Measurements from ENCODE around the gene SCARB1. TPM values are rescaled to one million over a fixed set of nuclear protein-coding genes. Genes with fewer than 3 reads are reported as not detected.

SCARB1 gene
- total RNA-seq, 1 donor, result 11.3 TPM

DNA sequence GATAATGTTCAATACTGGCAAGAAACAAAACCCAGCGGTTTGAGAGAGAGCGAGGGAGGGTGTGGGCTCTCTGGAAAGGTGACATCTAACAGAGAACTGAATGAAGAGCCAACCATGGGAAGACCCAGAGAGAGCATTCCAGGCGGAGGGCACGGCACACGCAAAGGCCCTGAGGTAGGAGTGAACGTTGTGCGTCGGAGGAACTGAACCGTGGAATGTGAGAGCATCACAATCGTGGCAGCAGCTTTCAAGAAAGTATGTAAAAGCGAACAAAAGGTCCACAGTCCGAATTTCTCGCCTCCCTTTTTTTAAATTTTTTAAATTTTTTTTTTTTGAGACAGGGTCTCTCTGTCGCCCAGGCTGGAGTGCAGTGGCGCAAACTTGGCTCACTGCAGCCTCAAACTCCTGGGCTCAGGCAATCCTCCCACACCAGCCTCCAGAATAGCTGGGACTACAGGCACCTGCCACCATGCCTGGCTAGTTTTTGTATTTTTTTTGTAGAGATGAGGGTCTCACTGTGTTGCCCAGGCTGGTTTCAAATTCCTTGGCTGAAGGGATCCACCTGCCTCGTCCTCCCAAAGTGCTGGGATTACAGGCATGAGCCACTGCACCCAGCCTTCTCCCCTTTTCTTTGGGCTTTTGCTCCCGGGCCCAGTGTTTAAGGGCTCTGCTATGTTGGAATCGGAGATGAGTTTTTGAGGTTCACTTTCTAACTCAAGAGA lies 15.3 kb upstream of the SCARB1 start:
- no peak overlapping the region for H3K4me3 ChIP-seq (ENCODE audit: low read depth, low read length)
- no peak for DNase-seq (ENCODE audit: low read depth)
- TF ChIP-seq CTCF (IDR thresholded peaks at IDR 0.05; ENCODE audit: insufficient read depth, low read length), result no peak

DNA sequence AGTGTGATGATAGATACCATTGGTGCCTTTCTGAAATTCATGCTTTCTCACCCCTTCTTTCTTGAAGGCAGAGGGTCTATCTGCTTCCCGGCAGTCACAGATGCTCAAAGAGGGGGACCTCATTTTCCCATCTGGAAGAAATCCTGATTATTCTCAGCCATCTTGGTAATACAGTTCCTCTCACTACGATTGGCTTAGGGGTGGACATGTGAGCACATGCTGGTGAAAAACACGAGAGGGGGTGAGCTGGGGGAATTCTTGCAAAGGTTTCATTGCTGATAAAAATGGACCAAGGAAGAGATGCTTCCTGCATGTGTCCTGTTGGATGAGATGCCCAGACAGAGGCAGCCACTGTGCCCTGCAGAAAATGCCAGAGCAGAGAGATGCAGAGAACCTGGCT lies 13.8 kb upstream of the SCARB1 start:
- H3K4me3 ChIP-seq (ENCODE audit: low read depth, low read length), result no peak overlapping the region
- DNase-seq (ENCODE audit: low read depth), result no peak
- TF ChIP-seq CTCF (IDR thresholded peaks at IDR 0.05; ENCODE audit: insufficient read depth, low read length), result no peak

GRCh38 chr12:124876171-124876570 lies 12.5 kb upstream of the SCARB1 start:
- H3K4me3 ChIP-seq (ENCODE audit: low read depth, low read length), result no peak overlapping the region
- DNase-seq (ENCODE audit: low read depth), result no peak
- no peak for TF ChIP-seq CTCF (IDR thresholded peaks at IDR 0.05; ENCODE audit: insufficient read depth, low read length)

GRCh38 chr12:124875803-124876132 lies 12.1 kb upstream of the SCARB1 start:
- H3K4me3 ChIP-seq (ENCODE audit: low read depth, low read length), result no peak overlapping the region
- DNase-seq (ENCODE audit: low read depth), result no peak
- TF ChIP-seq CTCF (IDR thresholded peaks at IDR 0.05; ENCODE audit: insufficient read depth, low read length), result no peak

DNA sequence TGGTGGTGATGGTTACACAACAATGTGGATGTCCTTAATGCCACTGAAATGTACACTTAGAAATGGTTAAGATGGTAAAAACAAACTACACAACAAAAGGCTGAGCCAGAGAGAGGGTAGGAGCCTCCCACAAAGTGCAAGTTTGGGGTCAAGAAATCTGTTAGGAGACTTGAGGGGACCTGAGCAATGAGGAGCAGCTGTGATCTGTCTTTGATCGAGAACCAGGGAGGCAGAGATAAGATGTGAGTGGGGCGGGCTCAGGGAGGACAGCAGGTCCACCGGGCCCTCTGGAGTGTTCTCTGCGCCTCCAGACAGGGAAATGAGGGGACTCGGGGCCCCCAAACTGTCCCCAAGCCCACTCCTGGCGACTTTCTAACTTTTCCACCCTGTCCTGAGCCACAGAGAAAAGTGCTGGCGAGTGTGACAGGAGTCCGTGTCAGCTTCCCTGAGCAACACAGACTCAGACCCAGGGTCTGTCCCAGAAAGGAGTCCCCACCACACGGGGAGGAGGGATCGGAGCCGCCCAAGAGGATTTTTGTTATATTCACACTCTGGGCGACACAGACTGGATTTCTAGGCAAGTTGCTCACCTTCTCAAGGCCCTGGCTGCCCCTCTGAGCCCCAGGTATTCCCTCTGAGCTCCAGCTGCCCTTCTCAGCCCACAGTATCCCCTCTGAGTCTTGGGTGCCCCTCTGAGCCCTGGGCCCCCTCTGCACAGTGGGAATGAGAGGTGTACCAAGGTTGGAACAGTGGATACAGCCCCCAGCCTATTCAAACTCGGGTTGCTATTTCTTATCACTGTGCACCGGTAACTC lies 11.5 kb upstream of the SCARB1 start:
- H3K4me3 ChIP-seq (ENCODE audit: low read depth, low read length), result no peak overlapping the region
- DNase-seq (ENCODE audit: low read depth), result no peak
- no peak for TF ChIP-seq CTCF (IDR thresholded peaks at IDR 0.05; ENCODE audit: insufficient read depth, low read length)

DNA sequence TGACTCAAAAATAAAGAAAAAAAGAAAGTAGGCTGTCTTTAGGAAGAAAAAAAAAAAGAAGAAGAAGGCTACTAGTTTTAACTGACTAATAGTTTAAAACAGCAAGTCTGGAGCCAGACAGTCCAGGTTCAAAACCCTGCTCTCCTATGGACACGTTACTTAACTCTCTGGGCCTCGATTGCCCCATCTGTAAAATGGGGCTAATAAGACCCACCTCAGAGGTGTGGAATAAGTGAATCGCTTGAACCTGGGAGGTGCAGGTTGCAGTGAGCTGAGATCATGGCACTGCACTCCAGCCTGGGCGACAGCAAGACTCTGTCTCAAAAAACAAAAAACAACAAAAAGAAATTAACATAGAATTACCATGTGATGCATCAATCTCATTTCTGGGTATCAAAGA lies 10.5 kb upstream of the SCARB1 start:
- TF ChIP-seq CTCF (IDR thresholded peaks at IDR 0.05; ENCODE audit: insufficient read depth, low read length), result no peak
- no peak overlapping the region for H3K4me3 ChIP-seq (ENCODE audit: low read depth, low read length)
- no peak for DNase-seq (ENCODE audit: low read depth)
